ENCODE measurements around the gene SH3BP4. TPM values are rescaled to one million over a fixed set of nuclear protein-coding genes. Genes with fewer than 3 reads are reported as not detected.

SH3BP4 gene
- total and polyA plus RNA-seq, 2 of the 13 experiments (the other 11 are each of a cell fraction or from before 2014, with no cell fraction given) = 34.6 to 99.1 TPM

GRCh38 chr2:234977228-234977679 is 25.4 kb downstream of the SH3BP4 start (continued):
- TF ChIP-seq, protein P1, sequence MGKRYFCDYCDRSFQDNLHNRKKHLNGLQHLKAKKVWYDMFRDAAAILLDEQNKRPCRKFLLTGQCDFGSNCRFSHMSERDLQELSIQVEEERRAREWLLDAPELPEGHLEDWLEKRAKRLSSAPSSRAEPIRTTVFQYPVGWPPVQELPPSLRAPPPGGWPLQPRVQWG (CRISPR knock-in tag; IDR thresholded peaks at IDR 0.05; ENCODE audit: borderline replicate concordance, low read depth) = no peak
- TF ChIP-seq JARID2 (CRISPR knock-in tag; IDR thresholded peaks at IDR 0.05; ENCODE audit: insufficient replicate concordance) = no peak
- TF ChIP-seq, protein P2, sequence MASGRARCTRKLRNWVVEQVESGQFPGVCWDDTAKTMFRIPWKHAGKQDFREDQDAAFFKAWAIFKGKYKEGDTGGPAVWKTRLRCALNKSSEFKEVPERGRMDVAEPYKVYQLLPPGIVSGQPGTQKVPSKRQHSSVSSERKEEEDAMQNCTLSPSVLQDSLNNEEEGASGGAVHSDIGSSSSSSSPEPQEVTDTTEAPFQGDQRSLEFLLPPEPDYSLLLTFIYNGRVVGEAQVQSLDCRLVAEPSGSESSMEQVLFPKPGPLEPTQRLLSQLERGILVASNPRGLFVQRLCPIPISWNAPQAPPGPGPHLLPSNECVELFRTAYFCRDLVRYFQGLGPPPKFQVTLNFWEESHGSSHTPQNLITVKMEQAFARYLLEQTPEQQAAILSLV (CRISPR knock-in tag; IDR thresholded peaks at IDR 0.05; ENCODE audit: borderline replicate concordance) = 0 out of 2 replicates have a peak, but pooled peaks have one; percentile 54
- no peak; the same call in 1 of the 2 replicates for TF ChIP-seq CCDC6 (CRISPR knock-in tag; IDR thresholded peaks at IDR 0.05)
- TF ChIP-seq SATB2 (CRISPR knock-in tag; IDR thresholded peaks at IDR 0.05) = no peak
- TF ChIP-seq CCAR2 (optimal IDR thresholded peaks at IDR 0.05; ENCODE audit: low read depth, low read length) = no peak
- no peak for TF ChIP-seq ZNF775 (CRISPR knock-in tag; IDR thresholded peaks at IDR 0.05; ENCODE audit: borderline replicate concordance)
- no peak for TF ChIP-seq MAF1 (CRISPR knock-in tag; IDR thresholded peaks at IDR 0.05; ENCODE audit: borderline replicate concordance)
- TF ChIP-seq NR2F6 (IDR thresholded peaks at IDR 0.05) = no peak
- TF ChIP-seq NR2F6 (CRISPR knock-in tag; IDR thresholded peaks at IDR 0.05) = peak; percentile 42; the same call in 1 of the 2 replicates
- TF ChIP-seq BRD4 (CRISPR knock-in tag; IDR thresholded peaks at IDR 0.05) = peak; percentile 24; the same call in 1 of the 2 replicates
- TF ChIP-seq, protein P3, sequence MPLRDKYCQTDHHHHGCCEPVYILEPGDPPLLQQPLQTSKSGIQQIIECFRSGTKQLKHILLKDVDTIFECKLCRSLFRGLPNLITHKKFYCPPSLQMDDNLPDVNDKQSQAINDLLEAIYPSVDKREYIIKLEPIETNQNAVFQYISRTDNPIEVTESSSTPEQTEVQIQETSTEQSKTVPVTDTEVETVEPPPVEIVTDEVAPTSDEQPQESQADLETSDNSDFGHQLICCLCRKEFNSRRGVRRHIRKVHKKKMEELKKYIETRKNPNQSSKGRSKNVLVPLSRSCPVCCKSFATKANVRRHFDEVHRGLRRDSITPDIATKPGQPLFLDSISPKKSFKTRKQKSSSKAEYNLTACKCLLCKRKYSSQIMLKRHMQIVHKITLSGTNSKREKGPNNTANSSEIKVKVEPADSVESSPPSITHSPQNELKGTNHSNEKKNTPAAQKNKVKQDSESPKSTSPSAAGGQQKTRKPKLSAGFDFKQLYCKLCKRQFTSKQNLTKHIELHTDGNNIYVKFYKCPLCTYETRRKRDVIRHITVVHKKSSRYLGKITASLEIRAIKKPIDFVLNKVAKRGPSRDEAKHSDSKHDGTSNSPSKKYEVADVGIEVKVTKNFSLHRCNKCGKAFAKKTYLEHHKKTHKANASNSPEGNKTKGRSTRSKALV (CRISPR knock-in tag; IDR thresholded peaks at IDR 0.05) = no peak; the same call in 1 of the 2 replicates
- no peak for TF ChIP-seq ZFP37 (CRISPR knock-in tag; IDR thresholded peaks at IDR 0.05; ENCODE audit: borderline replicate concordance)
- TF ChIP-seq ZBTB3 (CRISPR knock-in tag; IDR thresholded peaks at IDR 0.05; ENCODE audit: borderline replicate concordance, low read depth) = no peak
- no peak for TF ChIP-seq FOXC1 (CRISPR knock-in tag; IDR thresholded peaks at IDR 0.05; ENCODE audit: borderline replicate concordance)
- TF ChIP-seq, protein P4, sequence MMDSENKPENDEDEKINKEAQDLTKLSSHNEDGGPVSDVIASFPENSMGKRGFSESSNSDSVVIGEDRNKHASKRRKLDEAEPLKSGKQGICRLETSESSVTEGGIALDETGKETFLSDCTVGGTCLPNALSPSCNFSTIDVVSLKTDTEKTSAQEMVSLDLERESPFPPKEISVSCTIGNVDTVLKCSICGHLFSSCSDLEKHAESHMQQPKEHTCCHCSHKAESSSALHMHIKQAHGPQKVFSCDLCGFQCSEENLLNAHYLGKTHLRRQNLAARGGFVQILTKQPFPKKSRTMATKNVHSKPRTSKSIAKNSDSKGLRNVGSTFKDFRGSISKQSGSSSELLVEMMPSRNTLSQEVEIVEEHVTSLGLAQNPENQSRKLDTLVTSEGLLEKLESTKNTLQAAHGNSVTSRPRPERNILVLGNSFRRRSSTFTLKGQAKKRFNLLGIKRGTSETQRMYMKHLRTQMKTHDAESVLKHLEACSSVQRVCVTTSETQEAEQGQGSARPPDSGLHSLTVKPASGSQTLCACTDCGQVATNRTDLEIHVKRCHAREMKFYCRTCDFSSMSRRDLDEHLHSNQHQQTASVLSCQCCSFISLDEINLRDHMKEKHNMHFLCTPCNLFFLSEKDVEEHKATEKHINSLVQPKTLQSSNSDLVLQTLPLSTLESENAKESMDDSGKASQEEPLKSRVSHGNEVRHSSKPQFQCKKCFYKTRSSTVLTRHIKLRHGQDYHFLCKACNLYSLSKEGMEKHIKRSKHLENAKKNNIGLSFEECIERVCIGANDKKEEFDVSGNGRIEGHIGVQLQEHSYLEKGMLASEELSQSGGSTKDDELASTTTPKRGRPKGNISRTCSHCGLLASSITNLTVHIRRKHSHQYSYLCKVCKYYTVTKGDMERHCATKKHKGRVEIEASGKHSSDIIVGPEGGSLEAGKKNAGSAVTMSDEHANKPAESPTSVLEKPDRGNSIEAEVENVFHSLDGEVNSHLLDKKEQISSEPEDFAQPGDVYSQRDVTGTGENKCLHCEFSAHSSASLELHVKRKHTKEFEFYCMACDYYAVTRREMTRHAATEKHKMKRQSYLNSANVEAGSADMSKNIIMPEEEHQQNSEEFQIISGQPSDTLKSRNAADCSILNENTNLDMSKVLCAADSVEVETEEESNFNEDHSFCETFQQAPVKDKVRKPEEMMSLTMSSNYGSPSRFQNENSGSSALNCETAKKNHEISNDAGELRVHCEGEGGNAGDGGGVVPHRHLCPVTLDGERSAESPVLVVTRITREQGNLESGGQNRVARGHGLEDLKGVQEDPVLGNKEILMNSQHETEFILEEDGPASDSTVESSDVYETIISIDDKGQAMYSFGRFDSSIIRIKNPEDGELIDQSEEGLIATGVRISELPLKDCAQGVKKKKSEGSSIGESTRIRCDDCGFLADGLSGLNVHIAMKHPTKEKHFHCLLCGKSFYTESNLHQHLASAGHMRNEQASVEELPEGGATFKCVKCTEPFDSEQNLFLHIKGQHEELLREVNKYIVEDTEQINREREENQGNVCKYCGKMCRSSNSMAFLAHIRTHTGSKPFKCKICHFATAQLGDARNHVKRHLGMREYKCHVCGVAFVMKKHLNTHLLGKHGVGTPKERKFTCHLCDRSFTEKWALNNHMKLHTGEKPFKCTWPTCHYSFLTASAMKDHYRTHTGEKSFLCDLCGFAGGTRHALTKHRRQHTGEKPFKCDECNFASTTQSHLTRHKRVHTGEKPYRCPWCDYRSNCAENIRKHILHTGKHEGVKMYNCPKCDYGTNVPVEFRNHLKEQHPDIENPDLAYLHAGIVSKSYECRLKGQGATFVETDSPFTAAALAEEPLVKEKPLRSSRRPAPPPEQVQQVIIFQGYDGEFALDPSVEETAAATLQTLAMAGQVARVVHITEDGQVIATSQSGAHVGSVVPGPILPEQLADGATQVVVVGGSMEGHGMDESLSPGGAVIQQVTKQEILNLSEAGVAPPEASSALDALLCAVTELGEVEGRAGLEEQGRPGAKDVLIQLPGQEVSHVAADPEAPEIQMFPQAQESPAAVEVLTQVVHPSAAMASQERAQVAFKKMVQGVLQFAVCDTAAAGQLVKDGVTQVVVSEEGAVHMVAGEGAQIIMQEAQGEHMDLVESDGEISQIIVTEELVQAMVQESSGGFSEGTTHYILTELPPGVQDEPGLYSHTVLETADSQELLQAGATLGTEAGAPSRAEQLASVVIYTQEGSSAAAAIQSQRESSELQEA (CRISPR knock-in tag; IDR thresholded peaks at IDR 0.05; ENCODE audit: not compliant biosample characterization) = no peak
- TF ChIP-seq RARA (CRISPR knock-in tag; IDR thresholded peaks at IDR 0.05) = peak; percentile 64

All from HepG2 (cell line).